ENCODE data around the gene RCBTB1.

RCBTB1 gene

DNA sequence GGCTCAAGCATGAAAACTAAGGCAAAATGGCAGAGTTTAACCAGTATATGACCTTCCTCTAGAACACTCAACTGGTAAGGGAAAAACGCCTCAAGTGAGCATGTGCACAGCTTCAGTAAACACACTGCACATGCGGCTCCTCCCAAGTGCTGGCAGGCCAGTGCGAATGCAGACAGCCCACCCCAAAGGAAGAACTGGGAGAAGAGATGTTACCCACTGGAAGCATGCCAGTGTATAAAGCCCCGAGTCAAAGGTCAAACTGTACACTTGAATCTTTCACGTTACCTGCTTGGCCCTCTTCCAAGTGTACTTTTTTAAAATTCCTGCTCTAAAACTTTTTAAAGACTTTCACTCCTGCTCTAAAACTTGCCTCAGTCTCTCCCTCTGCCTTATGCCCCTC is 19.2 kb upstream of the RCBTB1 start:
- H3K9me3 ChIP-seq (ENCODE audit: control insufficient read depth, insufficient read depth, low read depth, low read length) = no peaks in the 10 kb centered on the region
- ChIA-PET POLR2A (no interaction called here), CTCF (interaction anchor here (1.7 kb wide), 1 partner anchor 304 kb away, joined by 5 read pairs; no protein-coding TSS in a partner anchor)
- H3K4me3 ChIP-seq (ENCODE audit: low read depth, low read length) = no peak overlapping the region
- TF ChIP-seq KLF8 (tag by site-specific recombination; IDR thresholded peaks at IDR 0.05) = no peak
- TF ChIP-seq ZNF510 (tag by site-specific recombination; IDR thresholded peaks at IDR 0.05; ENCODE audit: insufficient replicate concordance) = no peak
- no peak for TF ChIP-seq ZNF513 (tag by site-specific recombination; IDR thresholded peaks at IDR 0.05)
- TF ChIP-seq ZFP41 (tag by site-specific recombination; IDR thresholded peaks at IDR 0.05; ENCODE audit: borderline replicate concordance) = no peak
- TF ChIP-seq ZSCAN23 (tag by site-specific recombination; IDR thresholded peaks at IDR 0.05) = no peak
- no peak for TF ChIP-seq SP3 (tag by site-specific recombination; IDR thresholded peaks at IDR 0.05)
- TF ChIP-seq ZNF449 (tag by site-specific recombination; IDR thresholded peaks at IDR 0.05) = no peak
- no peak for TF ChIP-seq EGR2 (tag by site-specific recombination; IDR thresholded peaks at IDR 0.05; ENCODE audit: low read depth)
- no peak for TF ChIP-seq WT1 (tag by site-specific recombination; IDR thresholded peaks at IDR 0.05)
- no peak for TF ChIP-seq ZNF747 (tag by site-specific recombination; IDR thresholded peaks at IDR 0.05)
- TF ChIP-seq ZNF560 (tag by site-specific recombination; IDR thresholded peaks at IDR 0.05; ENCODE audit: borderline replicate concordance) = no peak
- TF ChIP-seq ZNF571 (tag by site-specific recombination; IDR thresholded peaks at IDR 0.05) = no peak
- TF ChIP-seq ATF2 (tag by site-specific recombination; IDR thresholded peaks at IDR 0.05; ENCODE audit: low read depth) = no peak
- TF ChIP-seq, protein P1, sequence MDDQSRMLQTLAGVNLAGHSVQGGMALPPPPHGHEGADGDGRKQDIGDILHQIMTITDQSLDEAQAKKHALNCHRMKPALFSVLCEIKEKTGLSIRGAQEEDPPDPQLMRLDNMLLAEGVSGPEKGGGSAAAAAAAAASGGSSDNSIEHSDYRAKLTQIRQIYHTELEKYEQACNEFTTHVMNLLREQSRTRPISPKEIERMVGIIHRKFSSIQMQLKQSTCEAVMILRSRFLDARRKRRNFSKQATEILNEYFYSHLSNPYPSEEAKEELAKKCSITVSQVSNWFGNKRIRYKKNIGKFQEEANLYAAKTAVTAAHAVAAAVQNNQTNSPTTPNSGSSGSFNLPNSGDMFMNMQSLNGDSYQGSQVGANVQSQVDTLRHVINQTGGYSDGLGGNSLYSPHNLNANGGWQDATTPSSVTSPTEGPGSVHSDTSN (CRISPR knock-in tag; IDR thresholded peaks at IDR 0.05) = no peak
- TF ChIP-seq, protein P2, sequence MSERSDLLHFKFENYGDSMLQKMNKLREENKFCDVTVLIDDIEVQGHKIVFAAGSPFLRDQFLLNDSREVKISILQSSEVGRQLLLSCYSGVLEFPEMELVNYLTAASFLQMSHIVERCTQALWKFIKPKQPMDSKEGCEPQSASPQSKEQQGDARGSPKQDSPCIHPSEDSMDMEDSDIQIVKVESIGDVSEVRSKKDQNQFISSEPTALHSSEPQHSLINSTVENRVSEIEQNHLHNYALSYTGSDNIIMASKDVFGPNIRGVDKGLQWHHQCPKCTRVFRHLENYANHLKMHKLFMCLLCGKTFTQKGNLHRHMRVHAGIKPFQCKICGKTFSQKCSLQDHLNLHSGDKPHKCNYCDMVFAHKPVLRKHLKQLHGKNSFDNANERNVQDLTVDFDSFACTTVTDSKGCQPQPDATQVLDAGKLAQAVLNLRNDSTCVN (tag by site-specific recombination; optimal IDR thresholded peaks at IDR 0.05) = no peak
- TF ChIP-seq ZNF791 (tag by site-specific recombination; IDR thresholded peaks at IDR 0.05) = no peak
- TF ChIP-seq, protein P3, sequence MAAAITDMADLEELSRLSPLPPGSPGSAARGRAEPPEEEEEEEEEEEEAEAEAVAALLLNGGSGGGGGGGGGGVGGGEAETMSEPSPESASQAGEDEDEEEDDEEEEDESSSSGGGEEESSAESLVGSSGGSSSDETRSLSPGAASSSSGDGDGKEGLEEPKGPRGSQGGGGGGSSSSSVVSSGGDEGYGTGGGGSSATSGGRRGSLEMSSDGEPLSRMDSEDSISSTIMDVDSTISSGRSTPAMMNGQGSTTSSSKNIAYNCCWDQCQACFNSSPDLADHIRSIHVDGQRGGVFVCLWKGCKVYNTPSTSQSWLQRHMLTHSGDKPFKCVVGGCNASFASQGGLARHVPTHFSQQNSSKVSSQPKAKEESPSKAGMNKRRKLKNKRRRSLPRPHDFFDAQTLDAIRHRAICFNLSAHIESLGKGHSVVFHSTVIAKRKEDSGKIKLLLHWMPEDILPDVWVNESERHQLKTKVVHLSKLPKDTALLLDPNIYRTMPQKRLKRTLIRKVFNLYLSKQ (tag by site-specific recombination; IDR thresholded peaks at IDR 0.05; ENCODE audit: borderline replicate concordance) = no peak
- TF ChIP-seq MZF1 (tag by site-specific recombination; IDR thresholded peaks at IDR 0.05; ENCODE audit: borderline replicate concordance) = no peak
- TF ChIP-seq ZNF561 (tag by site-specific recombination; IDR thresholded peaks at IDR 0.05; ENCODE audit: borderline replicate concordance) = no peak
- no peak overlapping the region for H3K27ac ChIP-seq (ENCODE audit: extremely low read depth, low read depth, low read length)
- H3K4me1 ChIP-seq (ENCODE audit: control insufficient read depth, insufficient read depth, low read length) = no peaks in the 10 kb centered on the region
- H3K36me3 ChIP-seq (ENCODE audit: control insufficient read depth in 2 of 2, insufficient read depth in 1 of 2, low read length in 2 of 2) = no peaks in the 10 kb centered on the region

All from HEK293 (cell line).